ENCODE results near the gene CSNK2A2.

GRCh38 chr16:58125781-58126335, 72.0 kb downstream of the CSNK2A2 start:
- TF ChIP-seq CTCF (IDR thresholded peaks at IDR 0.05; ENCODE audit: poor library complexity) (no peak), EZH2 (IDR thresholded peaks at IDR 0.05; ENCODE audit: borderline replicate concordance) (no peak)
